ENCODE measurements around the gene LRRC8E. TPM values are rescaled to one million over a fixed set of nuclear protein-coding genes. Genes with fewer than 3 reads are reported as not detected.

Gene LRRC8E
- total RNA-seq, 3 donors from 2014 or later = 1.4 to 15.1 (median 6.6) TPM

DNA sequence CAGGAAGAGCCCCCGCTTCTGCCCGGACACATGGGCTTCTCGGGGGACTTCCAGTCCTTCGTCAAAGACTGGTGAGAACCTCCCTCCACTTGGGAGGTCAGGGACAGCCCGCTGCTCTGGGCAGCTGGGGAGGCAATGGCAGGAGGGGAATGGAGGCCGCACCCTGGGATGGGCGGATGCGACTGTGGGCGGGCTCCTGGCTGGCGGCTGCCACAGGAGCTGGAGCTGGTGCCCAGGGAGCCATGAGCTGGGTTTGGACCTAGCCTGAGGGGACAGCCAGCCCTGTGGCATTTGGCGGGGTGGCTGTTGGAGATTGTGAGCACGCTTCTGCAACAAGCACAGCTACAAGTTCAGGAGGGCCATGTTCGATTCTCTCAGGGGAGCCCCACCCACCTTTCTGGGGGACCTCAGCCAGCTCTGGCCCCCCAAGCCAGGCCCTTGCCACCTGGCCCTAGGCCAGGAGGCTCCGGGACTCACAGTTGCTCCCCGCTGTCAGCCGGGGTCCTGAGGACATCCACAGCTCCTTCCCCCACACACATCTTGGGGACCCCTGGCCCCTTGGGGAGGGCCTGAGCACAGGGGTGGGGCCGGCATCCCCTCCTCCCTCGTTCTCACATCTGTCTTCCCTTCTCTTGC is 23.3 kb downstream of the LRRC8E start:
- peaks cover 7 to 16% of the 10 kb centered on the region in 2 donors for H3K27me3 ChIP-seq
- peaks cover 3 to 9% of the 10 kb centered on the region in 2 donors for H3K4me1 ChIP-seq
- peaks cover 27% of the 10 kb centered on the region for H3K36me3 ChIP-seq
- no peak overlapping the region for H3K27ac ChIP-seq
- TF ChIP-seq POLR2AphosphoS5 (IDR thresholded peaks at IDR 0.05) (no peak), POLR2A (IDR thresholded peaks at IDR 0.05) (no peak), CTCF (IDR thresholded peaks at IDR 0.05) (no peak)
- no peak overlapping the region for H3K4me3 ChIP-seq
- no peaks in the 10 kb centered on the region for H3K9me3 ChIP-seq
- intact Hi-C loops (cut with DNase I; ENCODE audit: low total_unique reads) = no loop called here
- no peak for DNase-seq (ENCODE audit: low spot score in 2 of 2)

- no peak for TF ChIP-seq POLR2AphosphoS5 (IDR thresholded peaks at IDR 0.05)
- TF ChIP-seq POLR2A (IDR thresholded peaks at IDR 0.05) = no peak
- no peak for TF ChIP-seq CTCF (IDR thresholded peaks at IDR 0.05)
- Histone ChIP-seq H3K4me3 (no peak overlapping the region), H3K4me1 (peaks cover 5 to 15% of the 10 kb centered on the region in 2 donors), H3K9me3 (no peaks in the 10 kb centered on the region), H3K27me3 (peaks cover 7 to 21% of the 10 kb centered on the region in 2 donors), H3K27ac (no peak overlapping the region), H3K36me3 (peaks cover 27% of the 10 kb centered on the region)
- intact Hi-C loops (cut with DNase I; ENCODE audit: low total_unique reads) = no loop called here
- no peak for DNase-seq (ENCODE audit: low spot score in 2 of 2)
Measured at GRCh38 chr19:7912144-7912696, 23.9 kb downstream of the LRRC8E start.

DNA sequence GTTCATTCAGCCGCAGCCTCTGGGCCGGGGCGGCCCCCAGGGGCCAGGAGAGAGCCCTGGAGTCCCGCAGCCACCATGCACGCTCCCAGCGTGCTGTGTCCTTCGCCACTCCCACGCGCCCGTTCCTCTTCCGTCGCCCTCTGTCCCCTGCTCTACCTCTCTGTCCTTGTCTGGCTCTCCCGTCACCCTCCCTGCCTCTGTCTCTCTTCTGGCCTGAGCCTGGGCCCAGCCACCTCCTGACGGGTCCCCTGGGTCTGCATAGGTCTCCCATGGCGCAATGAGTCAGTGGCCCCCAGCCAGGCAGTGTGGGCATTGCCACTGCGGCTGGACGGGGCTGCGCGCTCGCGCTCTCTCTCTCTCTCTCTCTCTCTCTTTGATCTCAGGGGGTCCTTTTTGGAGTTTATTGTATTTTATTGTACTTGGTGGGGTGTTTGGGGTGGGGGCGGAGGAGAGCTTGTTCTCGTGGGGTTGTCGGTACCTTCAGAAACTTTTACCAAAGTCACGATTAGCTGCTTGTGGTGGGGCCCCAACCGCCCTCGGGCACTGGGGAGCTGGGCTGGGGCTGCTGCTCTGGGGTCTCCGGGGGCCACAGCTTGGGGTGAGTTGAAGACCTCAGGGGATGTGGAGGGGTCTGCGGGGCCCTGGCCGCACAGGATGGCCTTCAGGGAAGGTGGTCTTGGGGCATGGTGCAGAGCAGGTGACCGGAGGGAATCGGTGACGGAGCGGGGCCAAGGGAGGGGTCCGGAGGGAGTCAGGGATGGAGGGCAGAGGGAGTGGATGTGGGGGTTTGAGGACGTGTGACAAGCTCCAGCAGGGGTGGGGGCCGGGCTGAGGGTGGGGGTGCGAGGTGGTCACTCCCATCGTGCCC is 24.6 kb downstream of the LRRC8E start:
- no peaks in the 10 kb centered on the region for H3K9me3 ChIP-seq
- intact Hi-C loops (cut with DNase I; ENCODE audit: low total_unique reads) = no loop called here
- peaks cover 27% of the 10 kb centered on the region for H3K36me3 ChIP-seq
- H3K4me3 ChIP-seq = no peak overlapping the region
- H3K27ac ChIP-seq = no peak overlapping the region
- H3K4me1 ChIP-seq = peaks cover 9 to 20% of the 10 kb centered on the region in 2 donors
- H3K27me3 ChIP-seq = peaks cover 7 to 29% of the 10 kb centered on the region in 2 donors
- TF ChIP-seq POLR2A (IDR thresholded peaks at IDR 0.05) = no peak
- no peak for TF ChIP-seq CTCF (IDR thresholded peaks at IDR 0.05)
- no peak for TF ChIP-seq POLR2AphosphoS5 (IDR thresholded peaks at IDR 0.05)
- no peak for DNase-seq (ENCODE audit: low spot score in 2 of 2)

GRCh38 chr19:7913652-7914051 is 25.3 kb downstream of the LRRC8E start:
- no peak overlapping the region for H3K4me3 ChIP-seq

More at GRCh38 chr19:7913652-7914051, 25.3 kb downstream of the LRRC8E start:
- DNase-seq (ENCODE audit: low spot score in 2 of 2) = no peak
- peaks cover 27% of the 10 kb centered on the region for H3K36me3 ChIP-seq
- TF ChIP-seq POLR2AphosphoS5 (IDR thresholded peaks at IDR 0.05) (no peak), POLR2A (IDR thresholded peaks at IDR 0.05) (no peak), CTCF (IDR thresholded peaks at IDR 0.05) (no peak)
- H3K27ac ChIP-seq = no peak overlapping the region
- no peaks in the 10 kb centered on the region for H3K9me3 ChIP-seq
- intact Hi-C loops (cut with DNase I; ENCODE audit: low total_unique reads) = no loop called here
- H3K4me1 ChIP-seq = peaks cover 9 to 21% of the 10 kb centered on the region in 2 donors
- H3K27me3 ChIP-seq = peaks cover 8 to 36% of the 10 kb centered on the region in 2 donors
